BLaER1 treated with 17β-estradiol and CSF1 and Interleukin-3, amounts not matched to agents 10 nM and 100 nM (cell line): Measurements from ENCODE around the gene SCAPER.

ENCODE experiments used
- H3K27ac ChIP-seq, 11 experiments: shearing (Covaris generic); formaldehyde crosslinking; 2 replicates each; pipeline ENCODE4 v1.8.1; 2022
- H3K27me3 ChIP-seq, 11 experiments: shearing (Covaris generic); formaldehyde crosslinking; 2 replicates each; pipeline ENCODE4 v1.8.1; 2022
- H3K36me3 ChIP-seq, 11 experiments: shearing (Covaris generic); formaldehyde crosslinking; 2 replicates each; pipeline ENCODE4 v1.8.1; 2022
- H3K4me1 ChIP-seq, 10 experiments: shearing (Covaris generic); formaldehyde crosslinking; 2 replicates each; pipeline ENCODE4 v1.8.1; 2022
- H3K4me2 ChIP-seq, 11 experiments: shearing (Covaris generic); formaldehyde crosslinking; 2 replicates each; pipeline ENCODE4 v1.8.1; 2022
- H3K4me3 ChIP-seq, 10 experiments: shearing (Covaris generic); formaldehyde crosslinking; 2 replicates each; pipeline ENCODE4 v1.8.1; 2022
- H3K9ac ChIP-seq, 11 experiments: shearing (Covaris generic); formaldehyde crosslinking; 2 replicates each; pipeline ENCODE4 v1.8.1; 2022
- H3K9me3 ChIP-seq, 11 experiments: shearing (Covaris generic); formaldehyde crosslinking; replicated peaks in 1 of 11; 2 replicates each; pipeline ENCODE4 v1.8.1; 2022
- H4K20me1 ChIP-seq, 11 experiments: shearing (Covaris generic); formaldehyde crosslinking; 2 replicates each; pipeline ENCODE4 v1.8.1; 2022
- Cebpa-rat ChIP-seq, 11 experiments: shearing (Covaris generic); IDR thresholded peaks; 2 replicates each; pipeline ENCODE4 v1.8.1; 2022

SCAPER gene

GRCh38 chr15:76468722-76469121 is 436.4 kb downstream of the SCAPER start:
- H3K4me1 ChIP-seq, result no peaks in the 10 kb centered on the region
- no peak overlapping the region for H3K27ac ChIP-seq
- peaks cover 7 to 24% (median 18%) of the 10 kb centered on the region in 11 experiments; a peak in 21 of 22 replicates for H3K9me3 ChIP-seq
- H3K9ac ChIP-seq, result no peak overlapping the region
- no peak overlapping the region for H3K4me3 ChIP-seq
- H3K27me3 ChIP-seq, result no peaks in the 10 kb centered on the region
- no peak overlapping the region for H3K4me2 ChIP-seq
- no peaks in the 10 kb centered on the region for H4K20me1 ChIP-seq
- no peak for TF ChIP-seq Cebpa-rat (IDR thresholded peaks at IDR 0.05)
- peaks cover 0 to 43% (median 0%) of the 10 kb centered on the region in 11 experiments; a peak in 5 of 22 replicates for H3K36me3 ChIP-seq

GRCh38 chr15:76467136-76467535 is 438.0 kb downstream of the SCAPER start:
- H3K27me3 ChIP-seq, result no peaks in the 10 kb centered on the region
- peaks cover 0 to 44% (median 0%) of the 10 kb centered on the region in 11 experiments; a peak in 5 of 22 replicates for H3K36me3 ChIP-seq
- no peaks in the 10 kb centered on the region for H3K4me1 ChIP-seq
- peaks cover 7 to 24% (median 18%) of the 10 kb centered on the region in 11 experiments; a peak in 21 of 22 replicates for H3K9me3 ChIP-seq
- H3K4me2 ChIP-seq, result no peak overlapping the region
- no peak overlapping the region for H3K4me3 ChIP-seq
- TF ChIP-seq Cebpa-rat (IDR thresholded peaks at IDR 0.05), result no peak
- H4K20me1 ChIP-seq, result no peaks in the 10 kb centered on the region
- no peak overlapping the region for H3K27ac ChIP-seq
- H3K9ac ChIP-seq, result no peak overlapping the region

GRCh38 chr15:76465728-76466127 is 439.4 kb downstream of the SCAPER start:
- Histone ChIP-seq H3K4me2 (no peak overlapping the region), H3K4me1 (no peaks in the 10 kb centered on the region), H3K27ac (no peak overlapping the region), H3K9me3 (peaks cover 7 to 29% (median 19%) of the 10 kb centered on the region in 11 experiments; a peak in 21 of 22 replicates), H4K20me1 (no peaks in the 10 kb centered on the region), H3K27me3 (no peaks in the 10 kb centered on the region), H3K9ac (no peak overlapping the region), H3K36me3 (peaks cover 0 to 46% (median 0%) of the 10 kb centered on the region in 11 experiments; a peak in 5 of 22 replicates), H3K4me3 (no peak overlapping the region)
- TF ChIP-seq Cebpa-rat (IDR thresholded peaks at IDR 0.05), result no peak

- TF ChIP-seq Cebpa-rat (IDR thresholded peaks at IDR 0.05), result no peak
- H3K4me2 ChIP-seq, result no peak overlapping the region
- H3K4me1 ChIP-seq, result no peaks in the 10 kb centered on the region
- H3K27me3 ChIP-seq, result no peaks in the 10 kb centered on the region
- H3K36me3 ChIP-seq, result peaks cover 0 to 32% (median 0%) of the 10 kb centered on the region in 11 experiments; a peak in 3 of 22 replicates
- H3K4me3 ChIP-seq, result no peak overlapping the region
- H3K9me3 ChIP-seq, result peaks cover 7 to 35% (median 21%) of the 10 kb centered on the region in 11 experiments; a peak in 21 of 22 replicates
- no peaks in the 10 kb centered on the region for H4K20me1 ChIP-seq
- H3K9ac ChIP-seq, result no peak overlapping the region
- no peak overlapping the region for H3K27ac ChIP-seq
These were observed 440.9 kb downstream of the SCAPER start for GRCh38 chr15:76464247-76464646.

GRCh38 chr15:76460871-76461270 is 444.3 kb downstream of the SCAPER start:
- H3K27ac ChIP-seq, result no peak overlapping the region
- H3K27me3 ChIP-seq, result no peaks in the 10 kb centered on the region
- peaks cover 0 to 20% (median 8%) of the 10 kb centered on the region in 11 experiments; a peak in 17 of 22 replicates for H3K9me3 ChIP-seq
- no peak overlapping the region for H3K9ac ChIP-seq
- no peak overlapping the region for H3K4me3 ChIP-seq
- no peak overlapping the region for H3K4me2 ChIP-seq
- no peaks in the 10 kb centered on the region for H4K20me1 ChIP-seq
- TF ChIP-seq Cebpa-rat (IDR thresholded peaks at IDR 0.05), result no peak
- no peaks in the 10 kb centered on the region for H3K4me1 ChIP-seq
- peaks cover 0 to 12% (median 0%) of the 10 kb centered on the region in 11 experiments; a peak in 2 of 22 replicates for H3K36me3 ChIP-seq

GRCh38 chr15:76460347-76460746 is 444.8 kb downstream of the SCAPER start:
- no peak for TF ChIP-seq Cebpa-rat (IDR thresholded peaks at IDR 0.05)
- H3K9me3 ChIP-seq, result peaks cover 0 to 15% (median 3%) of the 10 kb centered on the region in 11 experiments; a peak in 9 of 22 replicates
- H3K9ac ChIP-seq, result no peak overlapping the region
- H3K4me1 ChIP-seq, result no peaks in the 10 kb centered on the region
- H3K4me2 ChIP-seq, result no peak overlapping the region
- H3K27ac ChIP-seq, result no peak overlapping the region
- peaks cover 0 to 7% (median 0%) of the 10 kb centered on the region in 11 experiments; a peak in 1 of 22 replicates for H3K36me3 ChIP-seq
- H4K20me1 ChIP-seq, result no peaks in the 10 kb centered on the region
- no peaks in the 10 kb centered on the region for H3K27me3 ChIP-seq
- H3K4me3 ChIP-seq, result no peak overlapping the region

- H3K4me1 ChIP-seq, result peaks cover 0 to 9% (median 0%) of the 10 kb centered on the region in 10 experiments; a peak in 6 of 20 replicates
- H3K27me3 ChIP-seq, result no peaks in the 10 kb centered on the region
- H4K20me1 ChIP-seq, result no peaks in the 10 kb centered on the region
These were observed 453.6 kb downstream of the SCAPER start for GRCh38 chr15:76451540-76451939.

GRCh38 chr15:76449455-76449854 is 455.7 kb downstream of the SCAPER start:
- no peak for TF ChIP-seq Cebpa-rat (IDR thresholded peaks at IDR 0.05)

More at GRCh38 chr15:76451540-76451939, 453.6 kb downstream of the SCAPER start:
- no peak overlapping the region for H3K27ac ChIP-seq
- TF ChIP-seq Cebpa-rat (IDR thresholded peaks at IDR 0.05), result no peak
- no peak overlapping the region for H3K4me3 ChIP-seq
- H3K9ac ChIP-seq, result no peak overlapping the region
- no peaks in the 10 kb centered on the region for H3K9me3 ChIP-seq
- H3K4me2 ChIP-seq, result no peak overlapping the region
- no peaks in the 10 kb centered on the region for H3K36me3 ChIP-seq

GRCh38 chr15:76448755-76449154 is 456.4 kb downstream of the SCAPER start:
- no peak for TF ChIP-seq Cebpa-rat (IDR thresholded peaks at IDR 0.05)
- Histone ChIP-seq H3K27me3 (no peaks in the 10 kb centered on the region), H3K4me1 (peaks cover 0 to 9% (median 0%) of the 10 kb centered on the region in 10 experiments; a peak in 6 of 20 replicates), H3K9ac (no peak overlapping the region), H3K4me2 (no peak overlapping the region), H3K27ac (no peak overlapping the region), H4K20me1 (no peaks in the 10 kb centered on the region), H3K4me3 (no peak overlapping the region), H3K36me3 (no peaks in the 10 kb centered on the region), H3K9me3 (no peaks in the 10 kb centered on the region)

More at GRCh38 chr15:76449455-76449854, 455.7 kb downstream of the SCAPER start:
- peak overlapping the region in 3 of 11 experiments; percentile 11 to 39 (median 33); a peak in 4 of 22 replicates for H3K4me2 ChIP-seq
- no peaks in the 10 kb centered on the region for H4K20me1 ChIP-seq
- no peak overlapping the region for H3K9ac ChIP-seq
- H3K4me3 ChIP-seq, result no peak overlapping the region
- no peaks in the 10 kb centered on the region for H3K9me3 ChIP-seq
- no peak overlapping the region for H3K27ac ChIP-seq
- H3K36me3 ChIP-seq, result no peaks in the 10 kb centered on the region
- H3K4me1 ChIP-seq, result peaks cover 0 to 9% (median 0%) of the 10 kb centered on the region in 10 experiments; a peak in 6 of 20 replicates
- H3K27me3 ChIP-seq, result no peaks in the 10 kb centered on the region
